ENCODE results near the gene IRF2BP2. TPM values are rescaled to one million over a fixed set of nuclear protein-coding genes. Genes with fewer than 3 reads are reported as not detected.

IRF2BP2 gene
- total RNA-seq: 100 to 1,000 TPM; 112 to 118 TPM

DNA sequence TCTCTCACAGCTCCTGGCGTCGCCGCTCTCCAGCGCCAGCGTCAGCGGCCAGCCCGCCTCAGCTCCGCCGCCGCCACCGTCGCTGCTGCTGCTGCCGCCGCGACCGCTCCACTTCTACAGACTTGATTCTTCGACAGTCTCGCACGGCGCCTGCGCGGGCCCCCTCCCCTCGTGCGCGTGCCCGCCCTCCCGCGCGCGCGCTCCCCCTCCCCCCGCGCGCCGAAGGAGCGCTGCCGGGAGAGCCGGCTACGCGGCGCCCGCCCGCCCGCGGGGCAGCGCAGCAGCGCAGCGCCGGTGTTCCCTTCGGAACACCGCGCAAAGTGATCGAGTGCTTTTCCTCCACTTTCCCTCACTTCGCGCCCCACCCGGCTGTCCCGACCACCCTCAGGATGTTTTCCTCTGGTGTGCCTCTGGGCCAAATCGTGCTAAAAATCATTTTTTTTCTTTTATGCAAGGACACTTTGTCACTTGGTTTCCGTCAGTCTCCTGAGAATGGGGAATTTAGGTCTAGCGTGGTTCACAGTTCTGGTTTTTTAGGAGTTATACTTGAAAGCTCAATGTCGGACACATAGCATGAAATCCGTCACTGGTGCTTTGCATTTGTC is at the start of gene IRF2BP2:
Gene IRF2BP2 (minus strand): TSS at position 118 of the 605 bp plus-strand sequence. CDS start 684 bp downstream, outside the sequence.

Other genes with a start within 250 kb of the IRF2BP2 start
- gene COA6, start 236.7 kb downstream of the IRF2BP2 start, total RNA-seq: 10 to 100 TPM; 34.1 to 36.7 TPM
- gene TARBP1, start 131.0 kb downstream of the IRF2BP2 start, total RNA-seq: 10 to 100 TPM; 26.4 to 29.4 TPM

Data from activated naive CD4-positive, alpha-beta T cell treated with anti-CD3 and anti-CD28 coated beads, Interleukin-2, amount 10 ng/mL, durations not matched to agents 5 hours and 36 hours (primary cell).